ENCODE results near the gene RNF114.

RNF114 gene

DNA sequence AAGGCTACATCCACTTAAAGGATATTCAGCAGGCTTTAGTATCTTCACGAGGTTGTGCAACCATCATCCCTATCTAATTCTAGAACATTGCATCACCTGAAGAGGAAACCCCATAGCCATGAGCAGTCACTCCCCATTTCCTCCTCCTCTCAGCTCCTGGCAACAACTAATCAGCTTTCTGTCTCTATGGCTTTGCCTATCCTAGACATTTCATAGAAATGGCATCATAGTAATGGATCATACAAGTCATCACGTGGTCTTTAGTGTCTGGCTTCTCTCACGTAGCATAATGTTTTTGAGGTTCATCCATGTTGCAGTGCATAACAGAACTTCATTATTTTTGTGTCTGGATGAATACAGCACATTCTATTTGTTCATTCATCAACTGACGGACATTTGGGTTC lies 67.1 kb downstream of the RNF114 start:
- no peak for TF ChIP-seq CTCF (IDR thresholded peaks at IDR 0.05; ENCODE audit: low read depth, low read length, missing control alignments)
- Histone ChIP-seq H3K27ac (peak overlapping the region; percentile 46), H3K27me3 (replicated peaks) (no peaks in the 10 kb centered on the region), H3K36me3 (replicated peaks) (no peaks in the 10 kb centered on the region), H3K4me3 (ENCODE audit: low read depth, low read length) (no peak overlapping the region)
- peak; percentile 85 for DNase-seq
- in situ Hi-C loops (cut with HindIII; ENCODE audit: low pct_ligation_motif_present, low sequenced_read_pairs), result no loop called here
